ENCODE measurements around the gene OR6B1. TPM values are rescaled to one million over a fixed set of nuclear protein-coding genes. Genes with fewer than 3 reads are reported as not detected.
"Not testable (repeated sequence)": the region's sequence is repeated elsewhere in the genome, so short reads cannot be mapped to it uniquely, and the experiment has no call there.

The OR6B1 gene
- total and polyA plus RNA-seq, 9 of the 15 experiments (the other 6 are each of a cell fraction or from before 2014, with no cell fraction given) = not detected

DNA sequence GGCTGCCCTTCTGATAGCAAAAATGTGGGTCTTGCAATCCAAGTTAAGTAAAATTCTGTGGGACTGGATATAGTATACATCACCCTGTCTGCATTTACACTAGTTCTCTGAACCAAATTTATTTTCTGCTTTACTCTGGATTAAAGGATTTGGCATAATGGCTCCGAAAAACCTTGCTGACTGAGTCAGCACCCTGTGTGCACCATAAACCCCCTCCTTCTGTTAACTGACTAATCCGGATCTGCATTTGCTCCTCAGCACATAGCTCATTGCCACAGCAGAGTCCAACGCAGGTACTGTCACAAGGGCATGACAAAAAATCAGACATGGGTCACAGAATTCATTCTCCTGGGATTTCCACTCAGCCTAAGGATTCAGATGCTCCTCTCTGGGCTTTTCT, 50.0 kb downstream of the OR6B1 start:
- intact Hi-C loops (cut with micrococcal nuclease) (no loop called here), in situ Hi-C loops (cut with MboI) (no loop called here)
- FAIRE-seq (no peak), ATAC-seq (no peak), DNase-seq (ENCODE audit: extremely low read depth in 1 of 4, low spot score in 3 of 4) (no peak)
- Histone ChIP-seq H3K9me1 (ENCODE audit: control insufficient read depth, insufficient read depth, low read length) (no peaks in the 10 kb centered on the region), H3K9ac (ENCODE audit: insufficient read depth in 1 of 2, low read depth in 2 of 2, low read length in 2 of 2) (no peak overlapping the region), H3K27ac (ENCODE audit: extremely low read depth, low read depth, low read length) (no peak overlapping the region), H3K36me3 (ENCODE audit: control insufficient read depth, insufficient read depth, low read length) (no peaks in the 10 kb centered on the region), H3K27me3 (ENCODE audit: control insufficient read depth in 2 of 2, insufficient read depth in 2 of 2, low read length in 2 of 2) (no peaks in the 10 kb centered on the region; a peak in 1 of 5 replicates), H3K4me3 (no peak overlapping the region), H3K4me2 (ENCODE audit: insufficient read depth, low read length) (no peak overlapping the region), H3K4me1 (replicated peaks in 1 of 2; ENCODE audit: control insufficient read depth in 2 of 2, insufficient read depth in 2 of 2, low read length in 2 of 2) (no peaks in the 10 kb centered on the region), H2AFZ (ENCODE audit: low read depth, low read length) (no peak overlapping the region), H3K9me3 (replicated peaks; ENCODE audit: control insufficient read depth, insufficient read depth, low read depth, low read length) (no peaks in the 10 kb centered on the region), H3K79me2 (ENCODE audit: control insufficient read depth, insufficient read depth, low read length) (no peaks in the 10 kb centered on the region), H4K20me1 (replicated peaks; ENCODE audit: control insufficient read depth, insufficient read depth, low read length) (no peaks in the 10 kb centered on the region)
- BruUV-seq (replicated peaks) = no TSS peak
- ChIA-PET CTCF (ENCODE audit: low intra/inter-chr PET ratio) (no interaction called here), POLR2A (interaction anchor here (0.6 kb wide), 1 partner anchor 1784 kb away, joined by 3 read pairs; no protein-coding TSS in a partner anchor)
- 0% methylated on average over 3 of the region's 3 CpGs for WGBS (ENCODE audit: insufficient coverage, low coverage, missing lambda C conversion rate)
- TF ChIP-seq HNRNPUL1 (IDR thresholded peaks at IDR 0.05; ENCODE audit: low read length) (no peak), SOX6 (IDR thresholded peaks at IDR 0.05) (no peak), ZNF589 (CRISPR knock-in tag; IDR thresholded peaks at IDR 0.05; ENCODE audit: low read depth) (no peak), ZNF780A (CRISPR knock-in tag; IDR thresholded peaks at IDR 0.05) (no peak), CCAR2 (IDR thresholded peaks at IDR 0.05; ENCODE audit: low read depth, low read length) (no peak), CBFA2T3 (IDR thresholded peaks at IDR 0.05) (no peak), HEY1 (CRISPR knock-in tag; IDR thresholded peaks at IDR 0.05; ENCODE audit: borderline replicate concordance) (no peak)

DNA sequence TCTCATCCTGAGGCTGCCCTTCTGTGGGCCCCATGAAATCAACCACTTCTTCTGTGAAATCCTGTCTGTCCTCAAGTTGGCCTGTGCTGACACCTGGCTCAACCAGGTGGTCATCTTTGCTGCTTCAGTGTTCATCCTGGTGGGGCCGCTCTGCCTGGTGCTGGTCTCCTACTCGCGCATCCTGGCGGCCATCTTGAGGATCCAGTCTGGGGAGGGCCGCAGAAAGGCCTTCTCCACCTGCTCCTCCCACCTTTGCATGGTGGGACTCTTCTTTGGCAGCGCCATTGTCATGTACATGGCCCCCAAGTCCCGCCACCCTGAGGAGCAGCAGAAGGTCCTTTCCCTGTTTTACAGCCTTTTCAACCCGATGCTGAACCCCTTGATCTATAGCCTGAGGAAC, 50.8 kb downstream of the OR6B1 start:
- peak in 1 of 3 experiments; percentile 40 for TF ChIP-seq YY1 (IDR thresholded peaks at IDR 0.05; ENCODE audit: borderline replicate concordance in 1 of 3, control insufficient read depth in 1 of 3, extremely low read depth in 1 of 3, insufficient read depth in 3 of 3, insufficient read length in 1 of 3, insufficient replicate concordance in 2 of 3, low read depth in 1 of 3, low read length in 2 of 3)
- H3K27ac ChIP-seq (ENCODE audit: extremely low read depth, low read depth, low read length); BruUV-seq (replicated peaks); intact Hi-C loops (cut with micrococcal nuclease); ATAC-seq; H3K4me1 ChIP-seq (replicated peaks in 1 of 2; ENCODE audit: control insufficient read depth in 2 of 2, insufficient read depth in 2 of 2, low read length in 2 of 2); H3K9ac ChIP-seq (ENCODE audit: insufficient read depth in 1 of 2, low read depth in 2 of 2, low read length in 2 of 2); FAIRE-seq; DNase-seq (ENCODE audit: extremely low read depth in 1 of 4, low spot score in 3 of 4); H3K36me3 ChIP-seq (ENCODE audit: control insufficient read depth, insufficient read depth, low read length); CTCF ChIA-PET (ENCODE audit: low intra/inter-chr PET ratio); H3K4me2 ChIP-seq (ENCODE audit: insufficient read depth, low read length); H3K9me3 ChIP-seq (replicated peaks; ENCODE audit: control insufficient read depth, insufficient read depth, low read depth, low read length); H4K20me1 ChIP-seq (replicated peaks; ENCODE audit: control insufficient read depth, insufficient read depth, low read length); H2AFZ ChIP-seq (ENCODE audit: low read depth, low read length); H3K79me2 ChIP-seq (ENCODE audit: control insufficient read depth, insufficient read depth, low read length); in situ Hi-C loops (cut with MboI); H3K27me3 ChIP-seq (ENCODE audit: control insufficient read depth in 2 of 2, insufficient read depth in 2 of 2, low read length in 2 of 2); POLR2A ChIA-PET; H3K9me1 ChIP-seq (ENCODE audit: control insufficient read depth, insufficient read depth, low read length); H3K4me3 ChIP-seq: not testable (repeated sequence)
- WGBS (ENCODE audit: insufficient coverage, low coverage, missing lambda C conversion rate) = 2% methylated on average over 8 of the region's 8 CpGs
